Measurements from ENCODE around the gene KCNN3. TPM values are rescaled to one million over a fixed set of nuclear protein-coding genes. Genes with fewer than 3 reads are reported as not detected.

Gene KCNN3
- total RNA-seq, 1 donor from 2014 or later = 30.8 TPM

DNA sequence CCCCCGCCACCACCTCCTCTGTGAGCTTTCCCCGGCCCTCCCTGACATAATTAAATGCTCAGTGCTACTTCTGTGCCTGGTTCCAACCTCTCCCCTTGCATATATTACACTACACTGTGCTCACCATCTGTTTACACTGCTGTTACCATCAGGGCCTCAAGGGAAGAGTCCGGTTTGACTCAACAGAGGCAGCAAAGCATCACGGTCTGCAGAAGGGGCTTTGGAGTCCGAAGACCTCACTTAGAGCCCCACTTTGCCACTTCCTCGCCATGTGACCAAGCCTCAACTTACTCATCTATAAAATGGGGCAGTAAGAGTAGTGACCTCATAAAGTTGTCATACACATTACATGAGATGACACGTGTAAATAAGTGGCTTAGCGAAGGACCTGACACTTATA lies 27.4 kb downstream of the KCNN3 start:
- no peak for DNase-seq (ENCODE audit: low read depth)

DNA sequence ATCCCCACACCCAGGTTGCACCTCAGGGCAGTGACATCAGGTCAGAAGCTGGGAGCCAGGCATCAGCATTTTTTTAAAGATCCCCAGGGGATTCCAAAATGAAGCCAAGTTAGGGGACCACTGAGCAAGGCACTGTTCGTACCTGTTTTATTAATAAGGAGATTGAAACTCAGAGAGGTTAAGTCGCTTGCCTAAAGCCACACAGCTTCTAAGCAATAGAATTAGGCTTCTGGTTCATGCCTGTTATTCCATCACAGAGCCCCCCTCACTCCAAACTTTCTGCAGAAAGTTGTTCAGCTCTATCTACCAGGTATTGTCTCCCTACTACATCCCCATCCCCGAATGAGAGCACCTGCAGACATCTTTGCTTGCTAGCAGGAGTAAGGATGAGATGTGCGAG lies 28.7 kb downstream of the KCNN3 start:
- DNase-seq (ENCODE audit: low read depth) = no peak

DNA sequence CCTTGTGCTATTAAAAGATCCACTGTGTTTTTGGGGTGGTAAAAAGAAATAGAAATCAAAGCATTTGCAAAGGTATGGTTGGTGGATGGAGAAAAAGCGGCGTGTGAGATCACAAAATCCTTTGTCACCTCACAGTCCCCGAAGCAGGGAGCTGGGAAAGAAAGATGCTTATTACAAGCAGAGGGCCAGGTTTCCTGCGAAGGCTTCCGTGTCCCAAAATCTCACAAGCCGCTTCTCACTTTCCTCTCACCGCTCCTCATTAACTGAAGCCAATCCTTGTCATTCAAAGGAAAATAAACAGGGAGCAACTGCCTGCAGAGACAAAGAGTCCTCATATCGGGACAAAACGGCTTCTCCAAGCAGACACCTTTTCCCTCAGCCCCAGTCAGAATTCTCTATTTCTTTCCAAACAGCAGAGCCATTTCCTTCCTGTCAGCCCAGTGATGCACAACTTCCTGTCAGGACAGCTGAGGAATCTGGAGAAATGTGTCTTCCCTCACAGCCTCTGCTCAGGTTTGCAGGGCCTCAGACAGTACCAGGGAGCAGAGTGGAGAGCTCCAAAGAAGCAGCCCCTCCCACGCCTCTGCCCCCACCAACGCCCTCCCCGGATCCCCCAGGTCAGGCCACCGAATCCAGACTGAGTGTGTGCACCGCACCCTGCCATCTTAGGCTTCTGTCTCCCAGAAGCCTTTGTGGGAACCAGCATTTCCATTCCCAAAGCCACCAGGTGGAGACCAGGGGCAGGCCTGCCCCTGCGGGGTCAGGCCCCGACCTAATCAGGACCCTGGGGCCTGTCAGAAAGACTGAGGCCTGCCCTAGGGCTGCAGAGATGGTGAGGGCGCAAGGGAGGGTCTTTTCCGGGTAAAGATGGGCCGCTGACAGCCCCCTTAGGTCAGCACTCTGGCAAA lies 29.6 kb downstream of the KCNN3 start:
- peak; percentile 40 for DNase-seq (ENCODE audit: low read depth)

DNA sequence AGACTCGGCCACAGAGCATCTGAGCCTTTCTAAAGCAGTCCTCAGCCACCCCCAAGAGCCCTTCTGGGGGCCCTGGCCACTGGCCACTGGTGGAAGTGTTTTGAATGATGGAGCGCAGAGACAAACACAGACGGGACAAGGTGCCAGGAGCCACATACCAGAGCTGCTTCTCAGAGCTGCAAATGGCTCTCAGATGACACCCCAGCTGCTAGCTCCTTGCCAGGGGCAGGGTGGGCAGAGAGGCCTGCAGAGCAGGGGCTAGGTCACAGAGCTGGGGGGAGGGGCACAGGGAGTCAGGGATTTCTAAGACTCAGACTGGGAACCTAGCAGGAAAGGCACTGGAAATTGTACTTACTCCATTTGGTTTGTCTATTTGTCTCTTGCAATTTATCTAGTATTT lies 30.4 kb downstream of the KCNN3 start:
- DNase-seq (ENCODE audit: low read depth) = peak; percentile 83

DNA sequence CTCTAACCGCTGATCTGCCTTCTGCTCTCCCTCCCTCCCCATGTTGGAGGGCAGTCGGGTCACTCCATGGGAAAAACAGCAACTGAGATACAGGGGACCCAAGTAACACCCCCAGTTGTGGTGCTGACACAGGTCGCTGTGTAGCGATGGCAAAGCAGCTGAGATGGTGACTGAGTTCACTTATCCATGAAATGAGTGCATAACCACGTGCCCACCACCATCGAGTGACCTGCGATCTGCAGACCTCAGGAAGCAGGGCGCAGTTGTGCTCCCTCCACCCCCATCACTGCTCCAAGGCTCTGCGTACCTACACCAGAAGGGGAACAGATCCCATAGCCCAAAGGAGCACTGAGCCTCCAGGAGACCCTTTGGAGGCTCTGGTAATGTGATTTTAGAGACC lies 31.1 kb downstream of the KCNN3 start:
- DNase-seq (ENCODE audit: low read depth) = no peak

DNA sequence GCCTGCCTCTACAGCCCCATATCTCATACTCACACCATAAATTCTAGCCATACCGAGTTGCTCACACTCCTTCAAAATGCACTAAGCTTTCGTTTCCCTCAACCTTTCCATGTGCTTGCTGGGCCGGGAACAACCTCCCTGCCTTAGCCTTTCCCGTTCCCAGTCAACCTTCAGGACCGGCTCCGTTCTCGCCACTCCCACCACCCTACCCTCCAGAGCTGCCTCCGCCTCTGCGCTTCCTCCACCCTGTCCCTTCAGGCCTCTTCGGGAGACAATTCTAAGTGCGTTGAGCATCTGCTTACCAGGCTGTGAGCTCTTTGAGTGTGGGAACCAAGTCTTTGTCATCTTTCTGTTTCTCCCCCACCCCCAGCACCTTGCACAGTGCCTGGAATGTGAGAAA lies 31.6 kb downstream of the KCNN3 start:
- DNase-seq (ENCODE audit: low read depth) = no peak

DNA sequence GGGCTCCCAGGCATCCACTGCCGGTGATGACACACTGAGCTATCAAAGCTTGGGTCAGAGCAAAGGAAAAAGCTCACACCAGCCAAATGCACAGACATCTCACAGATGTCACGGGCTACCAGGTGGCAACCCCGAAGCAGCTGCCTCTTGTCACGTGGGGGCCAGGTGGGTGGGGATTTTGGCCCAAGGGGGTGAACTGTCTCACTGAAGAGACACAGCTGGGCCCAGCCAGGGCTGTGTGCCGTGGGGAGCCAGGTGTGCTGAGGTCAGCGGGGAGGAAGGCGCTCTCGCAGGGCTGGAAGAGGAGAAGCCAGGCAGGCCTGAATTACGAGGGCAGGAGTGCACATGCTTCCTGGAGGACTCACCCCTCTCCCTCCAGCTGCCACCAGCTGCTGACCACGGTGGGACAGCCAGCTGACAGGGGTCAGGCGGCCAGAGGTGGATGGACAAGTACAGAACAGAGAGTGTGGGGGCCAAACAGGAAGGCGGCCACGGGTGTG lies 32.4 kb downstream of the KCNN3 start:
- DNase-seq (ENCODE audit: low read depth) = peak; percentile 85

DNA sequence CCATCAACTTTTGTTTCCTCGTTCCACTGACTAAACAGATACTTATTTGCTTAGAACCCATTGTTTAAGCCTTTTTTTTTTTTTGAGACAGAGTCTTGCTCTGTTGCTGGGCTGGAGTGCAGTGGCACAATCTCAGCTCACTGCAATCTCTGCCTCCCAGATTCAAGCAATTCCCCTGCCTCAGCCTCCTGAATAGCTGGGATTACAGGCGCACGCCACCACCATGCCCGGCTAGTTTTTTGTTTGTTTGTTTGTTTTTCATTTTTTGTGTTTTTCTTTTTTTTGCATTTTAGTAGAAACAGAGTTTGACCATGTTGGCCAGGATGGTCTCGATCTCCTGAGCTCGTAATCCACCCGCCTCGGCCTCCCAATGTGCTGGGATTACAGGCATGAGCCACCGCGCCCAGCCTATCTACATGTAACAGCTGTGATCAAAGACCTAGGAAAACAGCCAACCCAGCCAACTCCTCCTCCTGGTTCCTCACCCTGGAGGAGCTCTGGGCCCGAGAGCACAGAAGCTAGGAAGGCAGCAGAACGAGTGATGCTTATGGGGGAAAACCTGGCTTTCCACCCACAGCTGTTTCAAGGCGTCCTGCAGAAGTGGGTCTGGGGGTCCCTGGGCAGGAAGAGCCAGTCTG lies 32.9 kb downstream of the KCNN3 start:
- peak; percentile 70 for DNase-seq (ENCODE audit: low read depth)

DNA sequence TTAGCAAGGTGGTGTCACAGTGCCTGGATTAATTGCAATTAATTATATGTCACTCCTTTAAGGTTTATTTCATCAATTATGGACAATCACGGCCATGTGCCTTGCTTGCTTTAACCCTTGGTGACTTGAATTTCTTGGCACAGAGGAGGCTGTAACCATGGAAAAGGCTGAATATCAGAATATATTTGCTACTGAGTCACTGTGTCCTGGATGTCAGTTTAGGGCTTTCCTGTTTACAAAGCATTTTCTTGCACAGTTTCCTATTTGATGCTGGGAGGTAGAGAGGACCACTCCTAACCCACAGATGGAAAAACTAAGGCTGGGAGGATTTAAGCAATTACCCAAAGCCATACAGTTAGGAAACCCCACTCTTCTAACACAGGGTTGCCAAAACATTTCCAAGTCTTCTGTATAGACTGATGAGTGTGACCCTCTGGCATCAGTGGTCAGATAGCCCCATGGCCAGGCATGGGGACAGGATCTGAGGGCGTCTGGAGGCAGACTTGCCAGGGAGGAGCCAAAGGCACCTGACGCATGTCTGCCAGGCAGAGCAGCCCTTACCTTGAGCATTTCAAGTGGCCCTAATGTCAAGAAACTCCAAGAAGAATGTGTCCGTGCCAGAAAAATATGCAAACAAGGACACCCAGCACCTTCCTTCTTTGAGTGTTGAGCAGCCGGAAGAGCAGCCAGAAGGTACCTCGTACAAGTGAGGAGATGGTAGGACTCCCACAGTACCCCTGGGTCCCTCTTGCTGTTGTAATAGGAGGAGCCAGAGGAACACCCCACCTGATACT lies 34.4 kb downstream of the KCNN3 start:
- DNase-seq (ENCODE audit: low read depth) = no peak

DNA sequence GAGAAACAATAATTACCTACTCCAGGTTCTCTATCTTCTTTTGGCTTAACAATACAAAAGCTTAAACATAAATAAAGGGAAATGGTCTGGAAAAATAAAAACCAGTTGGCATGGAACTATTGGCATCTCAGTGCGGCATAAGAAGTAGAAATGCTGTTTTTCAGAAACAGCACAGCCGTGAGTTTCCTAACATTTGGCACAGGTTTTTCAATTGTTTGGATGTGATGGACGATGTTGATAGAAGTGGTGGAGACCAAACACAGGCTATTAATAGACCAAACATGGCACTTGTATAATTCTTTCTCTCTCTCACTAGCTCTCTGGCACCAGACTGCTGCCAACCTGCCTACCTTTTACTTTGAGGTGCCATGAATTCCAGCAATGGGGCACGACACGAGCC lies 36.2 kb downstream of the KCNN3 start:
- DNase-seq (ENCODE audit: low read depth) = no peak

DNA sequence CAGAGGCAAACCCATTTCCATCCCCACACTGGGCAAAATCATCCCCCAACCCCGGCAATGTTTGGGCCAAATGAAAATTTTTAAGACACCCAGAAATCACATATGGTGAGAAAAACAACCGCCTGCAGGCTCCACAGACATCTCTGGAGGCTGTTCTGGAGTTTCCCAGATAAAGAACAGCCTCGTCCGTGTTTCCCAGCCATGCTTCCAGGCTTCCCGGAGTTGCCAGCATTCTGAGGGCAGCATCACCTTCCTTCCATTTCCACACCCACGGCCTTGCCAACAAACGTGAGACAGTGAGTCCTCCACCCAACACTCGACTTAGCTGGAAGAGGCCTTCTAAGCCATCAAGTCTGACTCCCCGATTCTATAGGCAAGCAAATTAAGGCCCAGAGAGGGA lies 36.9 kb downstream of the KCNN3 start:
- DNase-seq (ENCODE audit: low read depth) = no peak

DNA sequence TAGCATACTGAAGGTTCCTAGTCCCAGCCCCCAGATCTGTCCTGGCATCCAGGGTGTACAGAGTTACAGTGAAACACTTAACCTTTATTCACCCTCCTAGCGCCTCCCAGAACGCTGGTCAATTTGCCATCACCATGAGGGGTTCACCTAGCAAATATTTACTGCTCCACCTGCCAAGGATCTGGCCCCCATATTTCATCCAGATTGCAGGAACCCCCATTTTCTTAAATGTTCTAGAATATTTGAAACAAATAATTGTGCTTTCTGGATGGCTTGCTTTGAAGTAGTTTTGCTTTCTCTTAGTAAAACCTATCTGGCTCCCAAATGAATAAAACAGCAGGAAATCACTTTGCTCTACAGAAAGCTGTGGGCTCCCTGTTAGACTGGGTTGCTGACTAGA lies 37.7 kb downstream of the KCNN3 start:
- no peak for DNase-seq (ENCODE audit: low read depth)

DNA sequence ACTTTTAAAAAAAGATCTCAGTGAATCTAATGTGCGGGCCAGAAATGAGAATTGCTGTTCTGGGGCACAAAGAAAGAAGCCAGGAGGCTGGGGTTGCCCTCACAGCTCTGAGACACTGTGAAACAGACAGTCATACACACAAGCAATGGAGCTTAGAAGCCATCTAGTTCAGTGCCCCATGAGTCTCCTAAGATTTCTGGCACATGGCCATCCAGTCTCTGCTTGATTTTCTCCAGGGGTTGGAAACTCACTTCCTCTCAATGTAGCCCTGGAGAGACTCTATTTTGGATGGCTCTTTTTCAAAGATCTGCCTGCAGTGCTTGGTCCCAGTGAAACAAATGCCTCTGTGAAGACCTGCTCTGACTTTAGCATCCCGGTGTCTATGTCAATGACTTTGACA lies 38.6 kb downstream of the KCNN3 start:
- no peak for DNase-seq (ENCODE audit: low read depth)

DNA sequence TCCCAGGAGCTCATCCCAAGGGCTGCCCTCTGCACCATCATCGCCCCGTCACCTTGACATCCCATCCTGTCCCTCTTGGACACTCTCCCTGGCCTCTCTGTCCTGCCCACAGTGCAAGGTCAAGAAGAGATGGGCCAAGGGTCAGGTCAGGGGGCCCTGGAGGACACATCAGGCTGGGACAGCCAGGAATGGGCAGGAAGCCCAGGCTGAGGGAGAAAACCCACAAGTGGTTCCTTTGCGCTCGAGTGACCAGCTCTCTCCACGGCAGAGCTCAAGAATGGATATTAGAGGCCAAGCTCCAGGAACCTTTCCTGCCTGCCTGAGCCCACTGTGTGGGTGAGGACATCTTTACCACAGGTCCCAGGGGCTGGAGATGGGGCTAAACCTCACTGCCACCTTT lies 41.0 kb downstream of the KCNN3 start:
- peak; percentile 31 for DNase-seq (ENCODE audit: low read depth)

DNA sequence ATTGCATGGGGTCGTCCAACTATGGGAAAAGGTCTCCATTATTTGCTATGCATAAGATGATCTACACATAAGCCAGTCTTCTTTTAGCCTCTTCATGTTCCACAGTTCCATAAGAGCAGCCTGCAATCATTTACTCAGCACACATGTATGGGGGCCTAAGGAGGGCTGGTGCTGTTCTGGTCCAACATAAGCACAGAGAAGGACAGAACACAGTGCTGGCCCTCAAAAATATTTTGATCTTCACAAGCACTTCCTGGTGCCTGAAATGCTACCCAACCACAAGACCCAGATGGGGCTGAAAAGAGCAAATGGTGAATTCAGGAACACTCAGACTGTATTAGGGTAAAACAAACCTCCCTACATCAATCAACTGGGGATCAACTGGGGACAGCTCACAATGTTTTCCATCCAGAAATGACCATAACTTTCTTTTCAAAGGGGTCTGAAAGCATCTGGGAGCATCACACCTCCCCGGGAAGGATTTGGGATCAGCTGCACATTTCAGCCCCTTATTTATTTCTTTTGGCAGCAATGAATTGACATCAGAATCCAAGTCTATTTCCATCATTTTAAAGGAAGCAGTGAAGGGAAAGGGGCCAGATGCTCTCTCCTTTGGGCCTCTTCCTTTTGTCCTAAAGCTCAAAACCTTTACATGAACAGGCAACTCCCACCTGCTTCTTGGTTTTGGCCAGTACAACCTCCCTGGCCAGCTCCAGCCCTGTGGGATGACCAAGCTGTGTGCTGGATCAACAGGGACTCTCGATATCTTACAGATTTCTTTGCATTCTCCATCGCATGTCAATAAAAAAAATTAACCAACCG lies 45.7 kb downstream of the KCNN3 start:
- no peak for DNase-seq (ENCODE audit: low read depth)

DNA sequence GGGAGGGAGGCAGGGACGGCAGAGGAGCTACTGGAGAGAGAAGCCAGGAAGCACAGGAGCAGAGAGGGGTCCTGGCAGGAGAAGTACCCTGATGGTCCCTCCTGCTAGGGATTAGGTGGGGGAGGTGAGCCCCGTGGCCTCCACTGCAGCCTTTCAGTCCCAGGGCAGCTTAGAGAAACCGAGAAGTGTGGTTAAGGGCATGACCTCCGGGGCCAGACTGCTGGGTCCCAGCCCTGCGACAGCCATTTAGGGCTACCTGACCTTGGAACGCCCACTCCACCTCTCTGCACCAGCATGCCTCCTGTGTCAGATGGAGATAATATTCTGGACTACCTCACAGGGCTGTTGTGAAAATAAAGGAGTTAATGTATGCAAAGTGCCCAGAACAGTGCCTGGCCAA lies 47.4 kb downstream of the KCNN3 start:
- DNase-seq (ENCODE audit: low read depth) = no peak

DNA sequence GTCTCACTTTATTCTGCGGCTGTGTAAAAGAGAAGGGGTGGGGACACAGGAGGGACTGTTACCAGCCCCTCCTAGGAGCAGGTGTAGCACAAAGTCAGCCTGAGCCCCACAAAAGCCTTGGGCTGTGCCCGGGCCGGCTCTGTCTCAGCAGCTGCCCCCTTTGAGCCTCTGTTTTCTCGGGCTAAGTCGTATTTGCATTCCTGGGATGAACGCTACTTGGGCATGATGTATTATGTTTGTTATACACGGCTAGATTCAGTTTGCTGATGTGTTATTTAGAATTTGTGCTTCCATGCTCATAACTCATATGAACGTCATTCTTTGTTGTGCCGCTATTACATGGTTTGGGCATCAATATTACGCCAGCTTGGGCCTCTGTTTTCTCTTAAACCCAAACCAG lies 47.8 kb downstream of the KCNN3 start:
- DNase-seq (ENCODE audit: low read depth) = no peak

DNA sequence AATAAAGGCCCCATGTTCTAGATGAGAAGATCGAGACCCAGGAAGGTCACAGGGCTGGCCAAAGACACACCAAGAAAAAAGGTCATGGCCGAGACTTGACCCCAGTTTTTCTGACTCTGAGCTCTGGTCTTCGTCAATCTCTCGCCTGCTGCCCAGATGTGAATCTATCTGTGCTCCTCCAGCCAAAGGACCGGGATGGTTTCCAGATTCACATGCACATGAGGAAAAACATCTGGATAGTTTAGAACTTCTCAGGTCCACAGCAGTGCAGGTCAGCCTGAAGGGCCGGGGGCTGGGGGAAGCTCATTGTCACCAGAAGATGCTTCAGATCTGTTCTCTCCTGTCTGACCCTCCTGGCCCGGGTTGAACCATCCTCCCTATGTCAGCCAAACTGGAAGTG lies 49.0 kb downstream of the KCNN3 start:
- no peak for DNase-seq (ENCODE audit: low read depth)

DNA sequence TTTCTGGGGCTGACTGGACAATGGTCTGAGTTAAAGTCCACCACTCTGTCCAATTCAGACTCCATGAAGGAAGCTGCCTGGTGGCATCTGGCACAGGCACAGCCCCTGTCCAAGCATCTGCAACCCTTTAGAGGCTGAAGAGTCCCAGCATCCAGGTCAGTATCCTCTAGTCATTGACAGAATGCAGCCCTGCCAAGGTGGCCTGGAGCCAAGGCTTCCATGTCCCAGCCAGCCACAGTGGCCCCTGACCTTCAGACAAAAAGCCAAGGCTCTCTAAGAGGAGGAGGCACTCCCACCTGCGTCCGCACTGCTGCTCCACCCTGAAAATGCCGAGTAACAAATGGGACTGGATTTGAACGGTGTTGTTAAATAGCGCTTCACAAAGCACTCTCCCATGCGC lies 49.4 kb downstream of the KCNN3 start:
- DNase-seq (ENCODE audit: low read depth) = no peak

DNA sequence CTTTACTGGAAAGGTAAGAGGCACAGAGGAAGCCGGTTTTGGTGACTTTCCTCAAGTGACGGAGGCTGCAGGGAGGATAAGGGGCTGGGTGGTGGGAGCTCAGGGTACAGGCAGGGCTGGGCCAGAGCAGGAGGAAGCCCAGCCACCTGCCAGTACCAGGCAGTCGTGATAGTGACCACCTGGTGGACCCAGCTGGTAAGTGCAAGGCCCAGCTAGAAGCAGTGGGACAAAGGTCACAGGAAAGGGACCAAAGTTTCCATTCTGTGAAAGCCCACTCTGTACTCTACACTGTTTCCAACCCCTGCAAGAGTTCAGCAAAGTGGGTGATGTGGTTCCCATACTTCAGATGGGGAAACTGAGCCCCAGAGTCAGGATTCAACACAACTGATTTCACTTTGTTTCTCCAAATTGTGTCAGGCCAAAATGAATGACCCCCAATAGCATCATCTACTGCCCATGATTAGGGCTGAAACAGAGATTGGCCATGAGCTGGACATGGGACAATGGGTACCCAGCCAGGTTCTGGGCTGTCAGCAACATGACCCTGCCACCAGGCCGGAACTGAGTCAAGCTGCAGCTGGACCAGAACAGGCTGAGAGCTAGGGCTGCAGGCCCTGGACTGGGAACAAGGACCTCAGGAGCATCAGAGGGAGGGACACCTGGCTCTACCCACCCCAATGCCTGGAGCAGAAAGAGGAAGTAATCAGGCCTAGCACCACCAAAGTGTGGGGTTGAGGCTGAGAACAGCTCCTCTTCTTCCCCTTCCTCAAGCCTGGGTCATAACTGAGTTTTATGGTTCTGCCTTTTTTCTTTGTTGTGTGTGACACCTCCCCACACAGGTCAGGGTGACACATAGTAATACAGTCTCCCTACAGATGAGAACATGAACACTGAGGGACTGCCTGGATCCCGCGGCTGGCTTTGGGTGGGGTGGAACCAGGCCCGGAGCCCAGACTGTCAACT lies 50.2 kb downstream of the KCNN3 start:
- no peak for DNase-seq (ENCODE audit: low read depth)

Measured in myocyte (in vitro differentiated cells).